T-cell (primary cell): ENCODE data around the gene IFT57. TPM values are rescaled to one million over a fixed set of nuclear protein-coding genes. Genes with fewer than 3 reads are reported as not detected.

Source experiments
- ATAC-seq, 4 experiments: fragments of 200-7000 bp in 3 of 4; fragments of 150-1000 bp in 1 of 4; cut with Tn5 transposase; replicated peaks in 1 of 4; 1 replicate in 3 of 4; 2 replicates in 1 of 4; pipeline ENCODE4 v1.10.0; 2021; ENCODE audit warnings: moderate library complexity in 3 of 4, mild to moderate bottlenecking in 2 of 4, moderate number of reproducible peaks in 1 of 4
- CTCF ChIA-PET, 2 donors: fragments of 300-600 bp; sonication (Branson Sonifier 250); formaldehyde crosslinking; loops; one replicate each; lab custom pipeline; 2022; ENCODE audit warnings: antibody characterized with exemption in 2 of 2; lab: Charles Lee
- POLR2A ChIA-PET, 2 donors: fragments of 300-600 bp; sonication (Branson Sonifier 250); formaldehyde crosslinking; loops; one replicate each; lab custom pipeline; 2022; ENCODE audit warnings: antibody characterized with exemption in 2 of 2; lab: Charles Lee
- DNase-seq, 35 experiments: peaks; one replicate each; pipeline versions ENCODE4 v3.0.0 to v3.0.0-alpha.2; 2013 to 2023
- H3K27ac ChIP-seq: one replicate; pipeline ENCODE4 v1.5.1; 2013; ENCODE audit warnings: low read length
- H3K27me3 ChIP-seq, 2 experiments: replicated peaks in 1 of 2; 1 replicate in 1 of 2; 2 replicates in 1 of 2; pipeline versions ENCODE4 v1.6.1 to v1.7.0; 2013; ENCODE audit warnings: low read length in 1 of 2, mixed read lengths in 1 of 2; ENCODE audit not compliant: control insufficient read depth in 2 of 2, insufficient read depth in 2 of 2; ENCODE audit errors: extremely low read depth in 1 of 2
- H3K36me3 ChIP-seq, 2 donors: 1 replicate in 1 of 2; 2 replicates in 1 of 2; pipeline versions ENCODE4 v1.6.1 to v1.7.0; 2013; ENCODE audit warnings: low read length in 1 of 2; ENCODE audit not compliant: control insufficient read depth in 2 of 2, insufficient read depth in 1 of 2; ENCODE audit errors: extremely low read depth in 1 of 2
- H3K4me1 ChIP-seq, 2 experiments: 1 replicate in 1 of 2; 2 replicates in 1 of 2; pipeline versions ENCODE4 v1.6.1 to v1.7.0; 2013; ENCODE audit warnings: low read length in 2 of 2, mixed read lengths in 1 of 2; ENCODE audit not compliant: insufficient read depth in 2 of 2, control insufficient read depth in 1 of 2; ENCODE audit errors: extremely low read depth in 1 of 2
- H3K4me3 ChIP-seq, 2 donors: 1 replicate in 1 of 2; 2 replicates in 1 of 2; pipeline versions ENCODE4 v1.5.1 to v1.7.0; 2013; ENCODE audit warnings: mild to moderate bottlenecking in 2 of 2, low read length in 1 of 2, moderate library complexity in 1 of 2; ENCODE audit not compliant: control insufficient read depth in 1 of 2; ENCODE audit errors: extremely low read depth in 1 of 2
- H3K9me3 ChIP-seq: 2 replicates; pipeline ENCODE4 v1.7.0; 2013
- H3K27ac Mint-ChIP-seq, 2 donors: one replicate each; pipeline ENCODE4 v1.8.0; 2020 to 2021; ENCODE audit warnings: mild to moderate bottlenecking in 2 of 2, mixed read lengths in 2 of 2
- H3K27me3 Mint-ChIP-seq, 2 donors: one replicate each; pipeline ENCODE4 v1.8.0; 2021 to 2022; ENCODE audit warnings: mixed read lengths in 2 of 2
- H3K36me3 Mint-ChIP-seq: one replicate; pipeline ENCODE4 v1.8.0; 2021; ENCODE audit warnings: mixed read lengths
- H3K4me1 Mint-ChIP-seq, 3 donors: one replicate each; pipeline ENCODE4 v1.8.0; 2020 to 2022; ENCODE audit warnings: mixed read lengths in 3 of 3, mild to moderate bottlenecking in 1 of 3
- H3K4me3 Mint-ChIP-seq, 3 donors: one replicate each; pipeline ENCODE4 v1.8.0; 2020 to 2022; ENCODE audit warnings: mild to moderate bottlenecking in 3 of 3, mixed read lengths in 3 of 3, moderate library complexity in 3 of 3
- H3K9me3 Mint-ChIP-seq, 3 donors: one replicate each; pipeline ENCODE4 v1.8.0; 2020 to 2022; ENCODE audit warnings: mixed read lengths in 3 of 3
- WGBS: methylation state at CpG from one replicate; pipeline ENCODE4 v1.1.5; 2013; ENCODE audit warnings: missing lambda C conversion rate; ENCODE audit not compliant: insufficient coverage; 5-methylcytosine and 5-hydroxymethylcytosine counted together
- total RNA-seq, 35 experiments: library from RNA in 6 of 35; stranded (reverse) in 6 of 35; fragments of 120-200 nt in 1 of 35; gene quantifications; one replicate each; pipeline versions ENCODE4 v1.2.1 to v1.2.4 and lab custom pipeline; 2013 to 2026

Gene IFT57
- total RNA-seq, 5 donors from 2014 or later (not counting 1 experiment from before 2014, with no cell fraction given) = 24.8 to 36.7 (median 30.0) TPM

DNA sequence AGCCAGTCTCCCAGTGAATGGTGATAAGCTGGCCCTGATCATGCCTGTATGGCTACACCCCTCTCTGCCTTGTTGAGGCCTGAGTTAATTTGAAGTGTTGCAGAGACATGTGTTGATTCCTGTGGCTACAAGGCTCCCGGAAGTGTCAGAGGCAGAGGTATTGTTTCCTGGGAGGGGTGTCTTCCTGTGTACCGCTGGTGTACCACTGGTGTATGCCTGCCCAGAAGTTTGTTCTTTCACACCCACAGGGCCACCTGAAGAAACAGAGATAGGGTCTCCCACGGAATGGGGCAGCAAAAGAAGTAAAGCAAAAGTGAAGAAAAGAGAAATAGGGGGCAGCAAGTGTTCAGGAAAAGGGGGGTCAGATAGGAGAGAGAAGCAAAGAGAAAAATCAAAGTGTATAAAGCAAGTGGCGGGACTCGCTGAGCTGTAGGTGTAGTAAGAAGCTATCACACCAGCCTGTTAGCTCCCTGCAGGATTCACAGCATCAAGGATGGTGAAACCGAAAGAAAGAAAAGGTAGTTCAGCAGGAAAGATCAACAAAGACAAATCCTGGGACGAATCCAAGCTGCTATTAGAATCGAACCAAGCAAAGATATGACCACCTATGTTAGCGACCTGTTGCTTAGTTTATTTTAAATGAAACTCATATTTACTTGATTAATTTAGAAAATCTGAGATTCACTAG, 94.8 kb downstream of the IFT57 start:
- H3K4me1 ChIP-seq = peaks cover 50 to 58% of the 10 kb centered on the region in 2 experiments
- H3K27ac Mint-ChIP-seq = peak overlapping the region; percentile 99 to 100
- POLR2A ChIA-PET = interaction anchor here (0.5 to 2.7 kb wide), 9 partner anchors 10 to 841 kb away, joined by 3 to 22 read pairs (median 4); no protein-coding TSS in a partner anchor

DNA sequence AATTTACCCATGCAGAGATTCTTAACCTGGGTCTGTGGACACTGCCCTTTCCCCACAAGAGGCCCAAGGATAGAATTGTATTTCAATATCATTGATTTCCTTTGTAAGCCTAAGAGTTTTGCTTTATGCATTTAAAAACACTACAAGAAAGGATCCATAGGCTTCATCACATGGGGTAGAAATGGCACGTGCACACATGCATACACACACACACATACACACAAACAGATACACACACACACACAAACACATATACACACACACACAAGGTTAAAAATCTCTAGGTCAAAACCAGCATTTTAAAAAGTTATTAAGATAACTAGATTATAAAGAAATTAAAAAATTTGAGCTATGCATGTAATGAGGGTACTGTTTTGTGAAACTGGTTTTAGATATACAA, 95.9 kb downstream of the IFT57 start:
- peak overlapping the region; percentile 95 to 97 for H3K27ac Mint-ChIP-seq
- ATAC-seq (no peak), DNase-seq (peak in 1 of 35 experiments; percentile 11)
- no CpG with 5 or more reads among the region's 1 CpG for WGBS
- Histone ChIP-seq H3K4me3 (peak overlapping the region; percentile 51 to 78), H3K27me3 (no peaks in the 10 kb centered on the region), H3K27ac (peak overlapping the region; percentile 98), H3K36me3 (no peaks in the 10 kb centered on the region), H3K9me3 (peaks cover 2% of the 10 kb centered on the region), H3K4me1 (peaks cover 47 to 50% of the 10 kb centered on the region in 2 experiments)
- H3K9me3 Mint-ChIP-seq = peaks cover 0 to 7% (median 0%) of the 10 kb centered on the region in 3 donors
- H3K4me1 Mint-ChIP-seq = peaks cover 76 to 83% (median 83%) of the 10 kb centered on the region in 3 donors
- H3K4me3 Mint-ChIP-seq = peak overlapping the region; percentile 79 to 82 (median 81)
- H3K27me3 Mint-ChIP-seq = no peaks in the 10 kb centered on the region
- POLR2A ChIA-PET = interaction anchor here (0.6 to 2.7 kb wide), 9 partner anchors 8 to 195 kb away, joined by 3 to 22 read pairs (median 6); partner anchors contain the start of gene IFT57 (in 1 of the 2)
- peaks cover 24% of the 10 kb centered on the region for H3K36me3 Mint-ChIP-seq
- CTCF ChIA-PET = interaction anchor here (0.6 to 1.8 kb wide), 6 partner anchors 27 to 352 kb away, joined by 3 to 6 read pairs (median 3); no protein-coding TSS in a partner anchor

More for the DNA sequence above, 94.8 kb downstream of the IFT57 start:
- peak; percentile 44 to 82 (median 69) for DNase-seq
- ATAC-seq = peak; percentile 58 to 81 (median 77)
- peak overlapping the region; percentile 98 for H3K27ac ChIP-seq
- peak overlapping the region; percentile 79 to 83 (median 81) for H3K4me3 Mint-ChIP-seq
- peak overlapping the region; percentile 32 to 34 for H3K4me3 ChIP-seq
- peaks cover 0 to 7% (median 0%) of the 10 kb centered on the region in 3 donors for H3K9me3 Mint-ChIP-seq
- H3K4me1 Mint-ChIP-seq = peaks cover 85 to 94% (median 89%) of the 10 kb centered on the region in 3 donors
- H3K9me3 ChIP-seq = peaks cover 2% of the 10 kb centered on the region
- H3K27me3 ChIP-seq = no peaks in the 10 kb centered on the region
- CTCF ChIA-PET = interaction anchor here (0.6 to 1.8 kb wide), 4 partner anchors 11 to 1960 kb away, joined by 3 to 6 read pairs (median 4); no protein-coding TSS in a partner anchor
- peaks cover 31% of the 10 kb centered on the region for H3K36me3 Mint-ChIP-seq
- 17% methylated on average over 6 of the region's 9 CpGs for WGBS
- no peaks in the 10 kb centered on the region for H3K27me3 Mint-ChIP-seq
- H3K36me3 ChIP-seq = no peaks in the 10 kb centered on the region

DNA sequence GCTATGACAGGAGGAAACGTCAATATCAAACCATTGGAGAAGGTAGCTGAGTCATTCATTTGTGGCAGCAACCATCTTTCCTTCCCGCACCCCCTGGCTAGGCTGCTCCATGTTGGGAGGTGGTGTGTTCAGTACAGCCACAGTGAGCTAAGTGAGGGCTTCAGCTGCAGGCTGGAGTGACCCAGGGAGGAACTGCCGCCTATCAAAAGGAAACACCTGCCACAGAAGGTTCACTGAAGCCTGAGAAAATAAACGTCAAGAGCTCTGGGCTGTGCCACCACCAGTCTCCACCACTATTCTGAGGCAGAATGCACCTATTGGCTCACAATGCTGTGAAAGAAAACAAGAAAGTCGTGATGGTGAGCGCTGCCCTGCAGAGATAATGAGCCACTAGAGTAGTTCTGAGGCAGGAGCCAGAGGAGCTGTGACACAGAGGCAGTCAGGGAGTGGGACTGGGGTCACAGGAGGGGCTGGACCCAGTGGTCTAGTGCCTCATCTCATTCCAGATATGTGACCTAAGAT, 96.6 kb downstream of the IFT57 start:
- Mint-ChIP-seq H3K4me3 (peak overlapping the region; percentile 79 to 82 (median 81)), H3K9me3 (peaks cover 0 to 7% (median 0%) of the 10 kb centered on the region in 3 donors), H3K36me3 (peaks cover 16% of the 10 kb centered on the region), H3K27me3 (no peaks in the 10 kb centered on the region), H3K27ac (peak overlapping the region; percentile 95 to 97), H3K4me1 (peaks cover 74 to 82% (median 75%) of the 10 kb centered on the region in 3 donors)
- no peaks in the 10 kb centered on the region for H3K36me3 ChIP-seq
- H3K27ac ChIP-seq = peak overlapping the region; percentile 98
- ChIA-PET CTCF (interaction anchor here (0.5 to 1.4 kb wide), 8 partner anchors 28 to 352 kb away, joined by 3 to 6 read pairs (median 3); no protein-coding TSS in a partner anchor), POLR2A (interaction anchor here (0.7 to 2.7 kb wide), 9 partner anchors 9 to 195 kb away, joined by 3 to 22 read pairs (median 6); partner anchors contain the start of gene IFT57 (in 1 of the 2))
- peaks cover 2% of the 10 kb centered on the region for H3K9me3 ChIP-seq
- peak overlapping the region; percentile 51 to 78 for H3K4me3 ChIP-seq
- ATAC-seq (peak; percentile 54 to 71 (median 58)), DNase-seq (peak; percentile 40 to 84 (median 65))
- WGBS = 0% methylated on average over 4 of the region's 6 CpGs
- peaks cover 47 to 50% of the 10 kb centered on the region in 2 experiments for H3K4me1 ChIP-seq
- H3K27me3 ChIP-seq = no peaks in the 10 kb centered on the region

DNA sequence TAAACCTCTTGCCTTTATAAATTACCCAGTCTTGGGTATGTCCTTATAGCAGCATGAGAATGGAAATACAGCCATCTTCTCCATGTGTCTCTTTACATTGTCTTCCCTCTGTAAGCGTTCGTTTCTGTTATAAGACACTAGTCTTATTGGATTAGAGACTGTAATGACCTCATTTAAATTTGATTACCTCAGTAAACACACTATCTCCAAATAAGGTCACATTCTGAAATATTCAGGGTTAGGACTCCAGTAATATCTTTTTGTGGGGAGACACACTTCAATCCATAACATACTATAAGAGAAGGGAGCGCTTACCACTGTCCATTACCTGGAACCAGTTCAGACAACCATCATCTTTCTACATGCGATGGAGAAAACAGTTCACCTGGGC, 97.1 kb downstream of the IFT57 start:
- Histone ChIP-seq H3K27ac (peak overlapping the region; percentile 98), H3K4me1 (peaks cover 46 to 50% of the 10 kb centered on the region in 2 experiments), H3K27me3 (no peaks in the 10 kb centered on the region), H3K9me3 (peaks cover 2% of the 10 kb centered on the region), H3K36me3 (no peaks in the 10 kb centered on the region), H3K4me3 (peak overlapping the region; percentile 51 to 78)
- no CpG with 5 or more reads among the region's 4 CpGs for WGBS
- Mint-ChIP-seq H3K27me3 (no peaks in the 10 kb centered on the region), H3K27ac (peak overlapping the region; percentile 95 to 97), H3K4me1 (peaks cover 69 to 78% (median 71%) of the 10 kb centered on the region in 3 donors), H3K36me3 (peaks cover 14% of the 10 kb centered on the region), H3K4me3 (peak overlapping the region; percentile 79 to 82 (median 81)), H3K9me3 (peaks cover 0 to 7% (median 0%) of the 10 kb centered on the region in 3 donors)
- ATAC-seq (peak; percentile 3 to 46 (median 4)), DNase-seq (no peak)
- POLR2A ChIA-PET = interaction anchor here in 1 of 2 donors (1.0 to 2.7 kb wide), 4 partner anchors 9 to 98 kb away, joined by 4 to 22 read pairs (median 6); partner anchors contain the start of gene IFT57
- CTCF ChIA-PET = interaction anchor here (0.5 to 1.4 kb wide), 7 partner anchors 29 to 353 kb away, joined by 3 to 6 read pairs (median 3); no protein-coding TSS in a partner anchor

DNA sequence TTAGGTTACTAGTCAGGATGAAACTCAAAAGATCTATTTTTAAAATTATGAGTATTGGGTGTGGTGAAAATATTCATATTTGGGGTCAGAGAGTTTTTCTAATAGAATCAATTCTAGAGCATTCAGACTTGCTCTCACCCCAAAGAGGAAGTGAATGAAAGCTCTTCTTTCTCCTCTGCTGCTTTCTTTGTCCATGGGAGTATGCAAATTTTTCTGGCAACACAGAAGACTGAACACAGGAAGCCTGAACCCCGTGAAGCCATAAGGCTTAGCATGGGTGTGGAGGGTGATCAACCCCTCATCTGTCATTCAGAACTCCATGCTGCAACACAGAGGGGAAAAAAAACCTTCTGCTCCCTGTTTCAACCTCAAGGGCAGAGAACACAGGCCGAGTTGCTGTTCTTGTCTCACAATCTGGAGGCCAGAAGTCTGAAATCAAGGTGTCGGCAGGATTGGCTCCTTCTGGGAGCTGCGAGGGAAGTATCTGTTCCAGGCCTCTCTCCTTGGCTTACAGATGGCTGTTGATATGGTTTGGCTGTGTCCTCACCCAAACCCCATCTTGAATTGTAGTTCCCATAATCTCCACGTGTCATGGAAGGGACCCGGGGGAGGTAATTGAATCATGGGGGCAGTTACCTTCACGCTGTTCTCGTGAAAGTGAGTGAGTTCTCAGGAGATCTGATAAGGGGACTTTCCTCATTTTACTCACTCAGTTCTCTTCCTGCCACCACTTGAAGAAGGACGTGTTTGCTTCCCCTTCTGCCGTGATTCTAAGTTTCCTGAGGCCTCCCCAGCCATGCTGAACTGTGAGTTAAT, 97.7 kb downstream of the IFT57 start:
- Histone ChIP-seq H3K4me1 (peaks cover 45 to 52% of the 10 kb centered on the region in 2 experiments), H3K27me3 (no peaks in the 10 kb centered on the region), H3K27ac (peak overlapping the region; percentile 98), H3K9me3 (peaks cover 2% of the 10 kb centered on the region), H3K4me3 (peak overlapping the region; percentile 17 to 51), H3K36me3 (no peaks in the 10 kb centered on the region)
- no peaks in the 10 kb centered on the region for H3K27me3 Mint-ChIP-seq
- H3K27ac Mint-ChIP-seq = peak overlapping the region; percentile 95 to 97
- ATAC-seq = peak; percentile 40 to 70 (median 46)
- CTCF ChIA-PET = interaction anchor here in 1 of 2 donors (0.6 to 1.3 kb wide), 3 partner anchors 32 to 35 kb away, joined by 4 to 5 read pairs (median 5); no protein-coding TSS in a partner anchor
- H3K4me3 Mint-ChIP-seq = peak overlapping the region; percentile 79 to 82 (median 81)
- WGBS = no CpG with 5 or more reads among the region's 10 CpGs
- POLR2A ChIA-PET = interaction anchor here (0.6 to 2.7 kb wide), 6 partner anchors 31 to 682 kb away, joined by 3 to 22 read pairs (median 3); partner anchors contain the start of gene IFT57 (in 1 of the 2)
- H3K36me3 Mint-ChIP-seq = peaks cover 11% of the 10 kb centered on the region
- H3K4me1 Mint-ChIP-seq = peaks cover 68 to 78% (median 70%) of the 10 kb centered on the region in 3 donors
- DNase-seq = peak; percentile 25 to 87 (median 59)
- peaks cover 0 to 7% (median 0%) of the 10 kb centered on the region in 3 donors for H3K9me3 Mint-ChIP-seq
